Measurements from ENCODE around the gene CLEC3B. TPM values are rescaled to one million over a fixed set of nuclear protein-coding genes. Genes with fewer than 3 reads are reported as not detected.

Gene CLEC3B
- polyA plus RNA-seq, 2 of the 4 experiments (the other 2 are of a cell fraction) = not detected

DNA sequence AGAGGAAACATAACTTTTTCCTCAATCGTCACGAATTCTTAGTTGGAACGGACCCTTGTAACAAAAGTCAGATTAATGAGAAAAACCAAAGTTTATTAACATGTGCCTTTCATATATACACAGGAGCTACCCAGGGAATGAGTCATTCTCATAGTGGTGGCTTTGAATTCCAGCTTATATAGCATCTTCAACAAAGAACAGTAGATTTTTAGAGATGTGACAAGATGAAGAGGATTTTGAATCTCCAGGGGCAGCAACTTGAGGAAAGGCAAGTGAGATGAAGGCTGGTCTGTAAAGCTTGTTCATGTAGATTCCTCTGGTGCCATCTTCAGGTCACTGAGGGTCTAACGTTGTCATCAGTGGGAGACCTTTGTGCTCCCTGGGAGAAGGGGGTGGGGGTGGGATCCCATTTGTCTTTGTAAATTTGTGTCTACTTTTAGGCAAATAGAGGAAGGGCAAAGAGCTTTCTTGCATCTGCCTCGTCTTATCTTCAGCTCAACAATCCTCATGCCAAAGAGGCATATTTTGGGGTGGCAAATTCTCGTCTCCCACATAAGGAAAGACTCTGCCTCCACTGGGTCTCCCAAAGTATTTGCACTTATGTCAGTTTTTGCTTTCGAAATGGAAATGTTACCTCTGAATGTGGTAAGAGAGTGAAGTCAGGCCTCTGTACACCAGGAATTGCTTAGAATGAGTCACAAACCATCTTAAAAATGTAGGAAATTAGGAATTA is 29.5 kb downstream of the CLEC3B start:
- no peak for TF ChIP-seq CEBPB (IDR thresholded peaks at IDR 0.05)
- 0 out of 2 replicates have a peak, but pooled peaks have one; percentile 4 for TF ChIP-seq JUNB (IDR thresholded peaks at IDR 0.05)
- TF ChIP-seq, protein P1, sequence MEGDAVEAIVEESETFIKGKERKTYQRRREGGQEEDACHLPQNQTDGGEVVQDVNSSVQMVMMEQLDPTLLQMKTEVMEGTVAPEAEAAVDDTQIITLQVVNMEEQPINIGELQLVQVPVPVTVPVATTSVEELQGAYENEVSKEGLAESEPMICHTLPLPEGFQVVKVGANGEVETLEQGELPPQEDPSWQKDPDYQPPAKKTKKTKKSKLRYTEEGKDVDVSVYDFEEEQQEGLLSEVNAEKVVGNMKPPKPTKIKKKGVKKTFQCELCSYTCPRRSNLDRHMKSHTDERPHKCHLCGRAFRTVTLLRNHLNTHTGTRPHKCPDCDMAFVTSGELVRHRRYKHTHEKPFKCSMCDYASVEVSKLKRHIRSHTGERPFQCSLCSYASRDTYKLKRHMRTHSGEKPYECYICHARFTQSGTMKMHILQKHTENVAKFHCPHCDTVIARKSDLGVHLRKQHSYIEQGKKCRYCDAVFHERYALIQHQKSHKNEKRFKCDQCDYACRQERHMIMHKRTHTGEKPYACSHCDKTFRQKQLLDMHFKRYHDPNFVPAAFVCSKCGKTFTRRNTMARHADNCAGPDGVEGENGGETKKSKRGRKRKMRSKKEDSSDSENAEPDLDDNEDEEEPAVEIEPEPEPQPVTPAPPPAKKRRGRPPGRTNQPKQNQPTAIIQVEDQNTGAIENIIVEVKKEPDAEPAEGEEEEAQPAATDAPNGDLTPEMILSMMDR (IDR thresholded peaks at IDR 0.05) = peak; percentile 6; the same call in 1 of the 3 replicates
- TF ChIP-seq ESRRA (IDR thresholded peaks at IDR 0.05; ENCODE audit: borderline replicate concordance, low read length) = no peak
- peak in 1 of 2 experiments; percentile 27; a peak in 1 of 5 replicates for TF ChIP-seq RAD21 (conservative IDR thresholded peaks at IDR 0.05 in 1 of 2, IDR thresholded peaks at IDR 0.05 in 1 of 2)
- no peak for TF ChIP-seq HOXA7 (CRISPR knock-in tag; IDR thresholded peaks at IDR 0.05)
- TF ChIP-seq, protein P2, sequence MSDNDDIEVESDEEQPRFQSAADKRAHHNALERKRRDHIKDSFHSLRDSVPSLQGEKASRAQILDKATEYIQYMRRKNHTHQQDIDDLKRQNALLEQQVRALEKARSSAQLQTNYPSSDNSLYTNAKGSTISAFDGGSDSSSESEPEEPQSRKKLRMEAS (IDR thresholded peaks at IDR 0.05) = no peak

DNA sequence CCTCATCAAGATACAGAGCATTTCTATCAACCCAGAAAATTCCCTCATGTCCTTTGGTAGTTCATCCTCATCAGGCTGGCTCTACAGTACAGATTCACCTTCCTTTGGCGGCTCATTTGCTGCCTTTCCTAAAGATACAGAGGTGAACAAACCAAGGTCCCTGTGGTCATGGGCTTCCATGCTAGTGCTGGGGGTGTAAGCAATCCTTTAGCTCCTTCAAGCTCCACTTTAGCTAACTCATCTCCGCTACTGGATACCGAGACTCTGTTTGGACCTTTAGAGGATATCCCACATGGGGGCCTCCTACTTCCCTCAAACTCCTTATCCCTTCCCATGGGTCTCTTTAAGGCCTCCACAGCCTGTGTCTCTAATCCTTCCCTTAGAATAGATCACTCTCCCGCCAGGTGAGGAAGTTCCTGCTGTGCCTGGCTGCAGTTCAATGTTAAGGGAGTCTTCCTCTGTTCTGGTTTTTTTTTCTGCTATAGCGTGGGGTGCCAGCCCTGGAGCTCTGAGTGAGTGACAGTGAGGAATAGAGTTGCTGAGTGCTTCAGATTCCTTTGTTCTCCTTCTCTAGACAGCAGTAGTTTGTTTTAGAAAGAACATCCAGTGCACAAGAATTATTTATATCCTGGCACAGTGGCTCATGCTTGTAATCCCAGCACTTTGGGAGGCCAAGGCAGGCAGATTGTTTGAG is 30.7 kb downstream of the CLEC3B start:
- 85% methylated on average over 5 of the region's 5 CpGs for whole genome bisulfite sequencing (ENCODE audit: missing lambda C conversion rate)
- ATAC-seq (no peak), FAIRE-seq (no peak), DNase-seq (ENCODE audit: low read depth in 1 of 2, low spot score in 1 of 2) (no peak)
- TF ChIP-seq EHF (CRISPR knock-in tag; IDR thresholded peaks at IDR 0.05) (no peak), RFX5 (IDR thresholded peaks at IDR 0.05) (no peak), SREBF2 (IDR thresholded peaks at IDR 0.05) (no peak), BHLHE40 (IDR thresholded peaks at IDR 0.05; ENCODE audit: low read depth, low read length) (no peak), MAFK (IDR thresholded peaks at IDR 0.05; ENCODE audit: partially characterized antibody) (no peak), TP53 (CRISPR knock-in tag; IDR thresholded peaks at IDR 0.05) (no peak), HOXB13 (CRISPR knock-in tag; IDR thresholded peaks at IDR 0.05; ENCODE audit: low read depth) (no peak), CBX2 (IDR thresholded peaks at IDR 0.05; ENCODE audit: borderline replicate concordance, low read depth) (no peak), CHD2 (IDR thresholded peaks at IDR 0.05; ENCODE audit: low read length, partially characterized antibody) (no peak), POLR2AphosphoS2 (conservative IDR thresholded peaks at IDR 0.05; ENCODE audit: low read length) (no peak), MYC (IDR thresholded peaks at IDR 0.05; ENCODE audit: borderline replicate concordance, low read length) (no peak), KDM1A (IDR thresholded peaks at IDR 0.05; ENCODE audit: low read depth) (no peak), EHMT2 (IDR thresholded peaks at IDR 0.05; ENCODE audit: low read depth) (no peak), NFE2L2 (conservative IDR thresholded peaks at IDR 0.05; ENCODE audit: low read length) (no peak)
- TF ChIP-seq, protein P3, sequence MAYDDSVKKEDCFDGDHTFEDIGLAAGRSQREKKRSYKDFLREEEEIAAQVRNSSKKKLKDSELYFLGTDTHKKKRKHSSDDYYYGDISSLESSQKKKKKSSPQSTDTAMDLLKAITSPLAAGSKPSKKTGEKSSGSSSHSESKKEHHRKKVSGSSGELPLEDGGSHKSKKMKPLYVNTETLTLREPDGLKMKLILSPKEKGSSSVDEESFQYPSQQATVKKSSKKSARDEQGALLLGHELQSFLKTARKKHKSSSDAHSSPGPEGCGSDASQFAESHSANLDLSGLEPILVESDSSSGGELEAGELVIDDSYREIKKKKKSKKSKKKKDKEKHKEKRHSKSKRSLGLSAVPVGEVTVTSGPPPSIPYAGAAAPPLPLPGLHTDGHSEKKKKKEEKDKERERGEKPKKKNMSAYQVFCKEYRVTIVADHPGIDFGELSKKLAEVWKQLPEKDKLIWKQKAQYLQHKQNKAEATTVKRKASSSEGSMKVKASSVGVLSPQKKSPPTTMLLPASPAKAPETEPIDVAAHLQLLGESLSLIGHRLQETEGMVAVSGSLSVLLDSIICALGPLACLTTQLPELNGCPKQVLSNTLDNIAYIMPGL (CRISPR knock-in tag; IDR thresholded peaks at IDR 0.05; ENCODE audit: borderline replicate concordance) = no peak
- POLR2A ChIA-PET = no interaction called here
- no peak overlapping the region for H3K4me3 ChIP-seq
- no peaks in the 10 kb centered on the region for H3K9me3 ChIP-seq
- H3K4me2 ChIP-seq = no peak overlapping the region
- CTCF ChIA-PET = interaction anchor here (3.8 kb wide), 1 partner anchor 16 kb away, joined by 19 read pairs; no protein-coding TSS in a partner anchor
- peak overlapping the region; percentile 13 to 34; a peak in 5 of 6 replicates for H3K27ac ChIP-seq
- H3K4me1 ChIP-seq = peaks cover 20% of the 10 kb centered on the region

More for the DNA sequence above, 29.5 kb downstream of the CLEC3B start:
- Histone ChIP-seq H3K9me3 (no peaks in the 10 kb centered on the region), H3K4me3 (no peak overlapping the region), H3K4me1 (peaks cover 20% of the 10 kb centered on the region), H3K27ac (peak overlapping the region; percentile 42 to 62; a peak in 5 of 6 replicates), H3K4me2 (peak overlapping the region; percentile 50; the same call in 2 of the 3 replicates)
- ATAC-seq (peak in 1 of 2 experiments; percentile 70; a peak in 3 of 6 replicates), FAIRE-seq (no peak), DNase-seq (ENCODE audit: low read depth in 1 of 2, low spot score in 1 of 2) (peak; percentile 23 to 49)
- ChIA-PET POLR2A (interaction anchor here (0.6 kb wide), 1 partner anchor 294 kb away, joined by 3 read pairs; the partner anchor contains the start of genes KIAA1143 and KIF15), CTCF (interaction anchor here (0.8 to 3.8 kb wide), 8 partner anchors 9 to 439 kb away, joined by 3 to 19 read pairs (median 4); no protein-coding TSS in a partner anchor)
- 70% methylated on average over 7 of the region's 7 CpGs for WGBS (ENCODE audit: missing lambda C conversion rate)
